Astrocyte of the cerebellum (primary cell): ENCODE data around the gene LSS.
"Not testable (repeated sequence)": the region's sequence is repeated elsewhere in the genome, so short reads cannot be mapped to it uniquely, and the experiment has no call there.

Experiments used
- DNase-seq: peaks from one replicate; pipeline ENCODE4 v3.0.0-alpha.2; 2011; ENCODE audit warnings: low read depth
- H3K4me3 ChIP-seq: 2 replicates; pipeline ENCODE4 v1.5.1; 2011; ENCODE audit warnings: mild to moderate bottlenecking, low read depth, low read length, moderate library complexity
- CTCF ChIP-seq: IDR thresholded peaks from 2 replicates; pipeline ENCODE4 v1.5.1; 2012; ENCODE audit warnings: low read length, low read depth, moderate library complexity, mild to moderate bottlenecking; ENCODE audit errors: missing control alignments
- in situ Hi-C: cut with HindIII; loops from 2 replicates; pipeline ENCODE4 v1.10.0; 2017; ENCODE audit warnings: low sequenced_read_pairs

The LSS gene

GRCh38 chr21:46247699-46248421 is 19.3 kb upstream of the LSS start:
- TF ChIP-seq CTCF: no peak
- DNase-seq: no peak
- no peak overlapping the region for H3K4me3 ChIP-seq
- in situ Hi-C loops: no loop called here

GRCh38 chr21:46246345-46246744 is 17.8 kb upstream of the LSS start:
- in situ Hi-C loops: no loop called here

GRCh38 chr21:46245213-46245915 is 16.8 kb upstream of the LSS start:
- in situ Hi-C loops: no loop called here
- DNase-seq: no peak
- no peak overlapping the region for H3K4me3 ChIP-seq
- no peak for TF ChIP-seq CTCF

More at GRCh38 chr21:46246345-46246744, 17.8 kb upstream of the LSS start:
- DNase-seq: no peak
- no peak overlapping the region for H3K4me3 ChIP-seq
- no peak for TF ChIP-seq CTCF

- in situ Hi-C loops: no loop called here
- no peak for TF ChIP-seq CTCF
- DNase-seq: no peak
- no peak overlapping the region for H3K4me3 ChIP-seq
Measured at GRCh38 chr21:46244602-46245001, 16.0 kb upstream of the LSS start.

GRCh38 chr21:46243960-46244361 is 15.4 kb upstream of the LSS start:
- TF ChIP-seq CTCF: no peak
- no peak overlapping the region for H3K4me3 ChIP-seq
- no peak for DNase-seq
- in situ Hi-C loops: no loop called here

GRCh38 chr21:46243325-46243724 is 14.8 kb upstream of the LSS start:
- no peak for DNase-seq
- in situ Hi-C loops: no loop called here
- no peak for TF ChIP-seq CTCF
- H3K4me3 ChIP-seq: no peak overlapping the region

GRCh38 chr21:46241577-46241976 is 13.0 kb upstream of the LSS start:
- in situ Hi-C loops, DNase-seq: not testable (repeated sequence)

More at GRCh38 chr21:46241577-46241976, 13.0 kb upstream of the LSS start:
- not testable (repeated sequence) for H3K4me3 ChIP-seq
